ENCODE data around the gene NRN1L.
"Not testable (repeated sequence)": the region's sequence is repeated elsewhere in the genome, so short reads cannot be mapped to it uniquely, and the experiment has no call there.

The NRN1L gene

GRCh38 chr16:67883872-67884261 lies 818 bp upstream of the NRN1L start:
- peak; percentile 26 for DNase-seq

GRCh38 chr16:67885545-67885944 lies 860 bp downstream of the NRN1L start:
- no peak for DNase-seq

GRCh38 chr16:67885976-67886375 lies 1.3 kb downstream of the NRN1L start:
- DNase-seq: no peak

- DNase-seq: no peak
Measured at GRCh38 chr16:67886387-67886786, 1.7 kb downstream of the NRN1L start.

GRCh38 chr16:67888331-67888730 lies 3.6 kb downstream of the NRN1L start:
- DNase-seq: no peak

GRCh38 chr16:67892375-67892774 lies 7.7 kb downstream of the NRN1L start:
- DNase-seq: no peak

GRCh38 chr16:67892899-67893742 lies 8.4 kb downstream of the NRN1L start, which contains the start of gene PSKH1:
Gene PSKH1 (plus strand): TSS chr16:67893254. CDS start chr16:67908750, 15,496 bp downstream.
- peak; percentile 80 for DNase-seq

- DNase-seq: no peak
Measured at GRCh38 chr16:67893743-67894399, 9.2 kb downstream of the NRN1L start.

- DNase-seq: no peak
Measured at GRCh38 chr16:67897231-67897630, 12.5 kb downstream of the NRN1L start.

- DNase-seq: no peak
Measured at GRCh38 chr16:67901734-67902133, 17.0 kb downstream of the NRN1L start.

- DNase-seq: no peak
Measured at GRCh38 chr16:67902831-67903230, 18.1 kb downstream of the NRN1L start.

- no peak for DNase-seq
Measured at GRCh38 chr16:67907397-67908180, 22.9 kb downstream of the NRN1L start.

- no peak for DNase-seq
Measured at GRCh38 chr16:67909056-67909742, 24.5 kb downstream of the NRN1L start.

- peak; percentile 15 for DNase-seq
Measured at GRCh38 chr16:67910158-67910557, 25.5 kb downstream of the NRN1L start.

GRCh38 chr16:67914758-67915495 lies 30.2 kb downstream of the NRN1L start:
- DNase-seq: no peak

GRCh38 chr16:67915496-67915769 lies 30.7 kb downstream of the NRN1L start:
- not testable (repeated sequence) for DNase-seq

GRCh38 chr16:67915831-67916723 lies 31.4 kb downstream of the NRN1L start:
- no peak for DNase-seq

- no peak for DNase-seq
Measured at GRCh38 chr16:67917140-67917851, 32.6 kb downstream of the NRN1L start.

GRCh38 chr16:67917852-67918236 lies 33.2 kb downstream of the NRN1L start:
- peak; percentile 42 for DNase-seq

- no peak for DNase-seq
Measured at GRCh38 chr16:67919622-67920221, 35.0 kb downstream of the NRN1L start.

Measured in NCI-H510A treated with DMSO at 0.1 percent for 48 hours (cell line).